DND-41 (cell line): ENCODE results near the gene FRAT2.

Experiments used
- ATAC-seq: fragments of 200-7000 bp; cut with Tn5 transposase; 3 replicates; pipeline ENCODE4 v1.9.1; 2021; ENCODE audit warnings: low read depth; ENCODE audit not compliant: insufficient read depth
- DNase-seq: peaks from one replicate; pipeline ENCODE4 v3.0.0-alpha.2; 2020
- H2AFZ ChIP-seq: 2 replicates; pipeline ENCODE4 v1.6.0; 2012; ENCODE audit warnings: low read depth, low read length
- H3K27ac ChIP-seq: 2 replicates; pipeline ENCODE4 v1.5.1; 2012; ENCODE audit warnings: low read length, inconsistent platforms
- H3K27me3 ChIP-seq: fragments of 200-600 bp; sonication (generic); 2 replicates; pipeline ENCODE4 v1.6.0; 2012; ENCODE audit warnings: low read length, mild to moderate bottlenecking, inconsistent platforms; ENCODE audit not compliant: insufficient read depth, poor library complexity
- H3K36me3 ChIP-seq: 2 replicates; pipeline ENCODE4 v1.5.1; 2012; ENCODE audit warnings: low read length, inconsistent platforms; ENCODE audit not compliant: insufficient read depth
- H3K4me1 ChIP-seq: 2 replicates; pipeline ENCODE4 v1.5.1; 2012; ENCODE audit warnings: mild to moderate bottlenecking, low read length; ENCODE audit not compliant: insufficient read depth
- H3K4me2 ChIP-seq: 2 replicates; pipeline ENCODE4 v1.6.0; 2012; ENCODE audit warnings: mild to moderate bottlenecking, moderate library complexity, low read length, inconsistent platforms; ENCODE audit not compliant: insufficient read depth
- H3K4me3 ChIP-seq, 2 experiments: fragments of 200-600 bp in 1 of 2; shearing (Covaris generic) in 1 of 2; 2 replicates each; pipeline ENCODE4 v1.5.1; 2012 to 2016; ENCODE audit warnings: inconsistent platforms in 2 of 2, low read length in 2 of 2, mild to moderate bottlenecking in 2 of 2, low read depth in 1 of 2, moderate library complexity in 1 of 2
- H3K79me2 ChIP-seq: 2 replicates; pipeline ENCODE4 v1.6.0; 2012; ENCODE audit warnings: low read length, inconsistent platforms; ENCODE audit not compliant: insufficient read depth
- H3K9ac ChIP-seq: 2 replicates; pipeline ENCODE4 v1.6.0; 2012; ENCODE audit warnings: low read depth, mild to moderate bottlenecking, inconsistent platforms, low read length, moderate library complexity
- H3K9me3 ChIP-seq: 2 replicates; pipeline ENCODE4 v1.5.1; 2012; ENCODE audit warnings: low read length, moderate library complexity, mild to moderate bottlenecking, inconsistent platforms; ENCODE audit not compliant: insufficient read depth, severe bottlenecking
- H4K20me1 ChIP-seq: 2 replicates; pipeline ENCODE4 v1.6.0; 2012; ENCODE audit warnings: low read length; ENCODE audit not compliant: insufficient read depth
- CTCF ChIP-seq: IDR thresholded peaks from 2 replicates; pipeline ENCODE4 v1.5.1; 2012; ENCODE audit warnings: borderline replicate concordance, low read length, moderate library complexity, mild to moderate bottlenecking; ENCODE audit not compliant: poor library complexity, severe bottlenecking; ENCODE audit errors: extremely low read depth
- EZH2 ChIP-seq: IDR thresholded peaks from 3 replicates; pipeline ENCODE4 v1.6.1; 2012; ENCODE audit warnings: borderline replicate concordance, low read depth, mild to moderate bottlenecking, moderate library complexity, low read length, inconsistent platforms; ENCODE audit not compliant: severe bottlenecking

Gene FRAT2

DNA sequence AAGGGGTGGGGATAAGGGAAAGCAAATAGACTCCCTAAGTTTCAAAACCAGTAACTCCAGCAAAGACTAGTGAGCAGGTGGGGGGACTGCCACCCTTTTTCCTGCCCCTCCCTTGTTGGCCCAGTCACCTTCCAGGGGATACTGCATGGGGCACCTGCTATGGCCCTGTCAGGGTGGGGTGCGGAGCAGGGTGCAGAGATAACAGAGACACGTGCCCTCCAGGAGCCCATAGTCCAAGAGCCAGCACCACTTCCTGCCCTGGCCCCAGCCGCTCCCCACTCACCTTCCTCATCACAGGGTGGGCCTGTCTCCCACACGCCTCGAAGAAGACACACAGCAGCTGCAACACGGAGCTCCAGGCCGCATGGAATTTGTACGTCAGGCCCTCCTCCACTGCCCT is 46.0 kb upstream of the FRAT2 start:
- no peaks in the 10 kb centered on the region for H3K4me1 ChIP-seq
- ATAC-seq, result no peak
- no peak overlapping the region for H3K4me3 ChIP-seq
- TF ChIP-seq EZH2, result no peak
- no peak for TF ChIP-seq CTCF
- no peaks in the 10 kb centered on the region for H3K9me3 ChIP-seq
- H3K27ac ChIP-seq, result no peak overlapping the region
- H2AFZ ChIP-seq, result no peak overlapping the region
- DNase-seq, result no peak
- no peaks in the 10 kb centered on the region for H3K79me2 ChIP-seq
- no peak overlapping the region for H3K4me2 ChIP-seq
- no peak overlapping the region for H3K9ac ChIP-seq
- H3K27me3 ChIP-seq, result no peaks in the 10 kb centered on the region
- peaks cover 63% of the 10 kb centered on the region for H3K36me3 ChIP-seq
- no peaks in the 10 kb centered on the region for H4K20me1 ChIP-seq

GRCh38 chr10:97378933-97379921 is 44.7 kb upstream of the FRAT2 start:
- no peaks in the 10 kb centered on the region for H3K79me2 ChIP-seq

DNA sequence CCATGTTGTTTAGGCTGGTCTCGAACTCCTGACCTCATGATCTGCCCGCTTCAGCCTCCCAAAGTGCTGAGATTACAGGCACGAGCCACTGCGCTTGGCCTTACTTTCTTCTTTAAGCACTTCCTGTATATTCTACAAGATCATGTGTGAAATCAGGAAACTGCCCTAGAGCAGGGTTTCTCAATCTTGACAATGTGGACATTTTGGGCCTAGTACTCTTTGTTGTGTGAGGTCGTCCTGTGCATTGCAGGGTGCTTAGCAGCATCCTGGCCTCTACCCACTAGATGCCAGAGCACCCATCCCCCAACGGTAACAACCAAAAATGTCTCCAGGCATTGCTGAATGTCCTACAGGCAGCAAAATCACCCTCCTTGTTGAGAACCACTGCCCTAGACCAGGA is 41.9 kb upstream of the FRAT2 start:
- H3K9me3 ChIP-seq, result no peaks in the 10 kb centered on the region
- H3K4me2 ChIP-seq, result no peak overlapping the region
- TF ChIP-seq CTCF (no peak), EZH2 (no peak)
- no peak overlapping the region for H2AFZ ChIP-seq
- no peak overlapping the region for H3K27ac ChIP-seq
- H3K36me3 ChIP-seq, result peaks cover 69% of the 10 kb centered on the region
- H3K4me1 ChIP-seq, result no peaks in the 10 kb centered on the region
- H3K27me3 ChIP-seq, result no peaks in the 10 kb centered on the region
- no peak for DNase-seq
- no peak overlapping the region for H3K9ac ChIP-seq
- ATAC-seq, result no peak
- H4K20me1 ChIP-seq, result peaks cover 2% of the 10 kb centered on the region; the same call in 1 of the 2 replicates
- H3K4me3 ChIP-seq, result no peak overlapping the region
- H3K79me2 ChIP-seq, result no peaks in the 10 kb centered on the region

More at GRCh38 chr10:97378933-97379921, 44.7 kb upstream of the FRAT2 start:
- Histone ChIP-seq H2AFZ (no peak overlapping the region), H4K20me1 (no peaks in the 10 kb centered on the region), H3K4me1 (no peaks in the 10 kb centered on the region), H3K36me3 (peaks cover 58% of the 10 kb centered on the region), H3K27ac (no peak overlapping the region), H3K4me2 (no peak overlapping the region), H3K9ac (no peak overlapping the region), H3K4me3 (no peak overlapping the region), H3K9me3 (no peaks in the 10 kb centered on the region), H3K27me3 (no peaks in the 10 kb centered on the region)
- no peak for ATAC-seq
- TF ChIP-seq CTCF, result no peak
- no peak for TF ChIP-seq EZH2
- DNase-seq, result no peak
